ENCODE data around the gene TMIGD3. TPM values are rescaled to one million over a fixed set of nuclear protein-coding genes. Genes with fewer than 3 reads are reported as not detected.

TMIGD3 gene
- total RNA-seq, 1 experiment from 2014 or later: not detected

GRCh38 chr1:111455642-111456031, 47.8 kb downstream of the TMIGD3 start:
- Histone ChIP-seq H3K36me3 (ENCODE audit: control insufficient read depth, insufficient read depth, low read length) (peaks cover 34% of the 10 kb centered on the region), H3K4me3 (ENCODE audit: low read depth in 2 of 2, low read length in 2 of 2) (no peak overlapping the region), H3K27me3 (ENCODE audit: control insufficient read depth, insufficient read depth, low read length) (no peaks in the 10 kb centered on the region), H3K9me3 (ENCODE audit: control insufficient read depth, insufficient read depth, low read depth, low read length) (no peaks in the 10 kb centered on the region), H3K27ac (ENCODE audit: low read length) (no peak overlapping the region), H3K4me1 (ENCODE audit: control insufficient read depth, insufficient read depth, low read length) (peaks cover 6% of the 10 kb centered on the region)
- BruUV-seq (replicated peaks): no TSS peak
- CTCF ChIA-PET: no interaction called here
- POLR2A ChIA-PET: no interaction called here
- intact Hi-C loops (cut with micrococcal nuclease; ENCODE audit: unreplicated experiment) (no loop called here), in situ Hi-C loops (cut with HindIII; ENCODE audit: low pct_unique_long_range_greater_than_20kb, low sequenced_read_pairs) (no loop called here)
- TF ChIP-seq REST (IDR thresholded peaks at IDR 0.05; ENCODE audit: insufficient read depth in 1 of 2, low read depth in 2 of 2, low read length in 1 of 2): no peak
- no peak for TF ChIP-seq TCF7L2 (IDR thresholded peaks at IDR 0.05; ENCODE audit: low read depth, low read length)
- TF ChIP-seq CTCF (IDR thresholded peaks at IDR 0.05): no peak
- no peak for TF ChIP-seq SIN3A (IDR thresholded peaks at IDR 0.05; ENCODE audit: borderline replicate concordance, insufficient read depth, low read depth, low read length)
- no peak for TF ChIP-seq POLR2AphosphoS5 (IDR thresholded peaks at IDR 0.05; ENCODE audit: low read depth, low read length)
- ATAC-seq: no peak
- DNase-seq (ENCODE audit: low read depth, low spot score): no peak

- intact Hi-C loops (cut with micrococcal nuclease; ENCODE audit: unreplicated experiment) (no loop called here), in situ Hi-C loops (cut with HindIII; ENCODE audit: low pct_unique_long_range_greater_than_20kb, low sequenced_read_pairs) (no loop called here)
- POLR2A ChIA-PET: no interaction called here
- H3K4me3 ChIP-seq (ENCODE audit: low read depth in 2 of 2, low read length in 2 of 2): no peak overlapping the region
- DNase-seq (ENCODE audit: low read depth, low spot score) (no peak), ATAC-seq (no peak)
- no TSS peak for BruUV-seq (replicated peaks)
- H3K4me1 ChIP-seq (ENCODE audit: control insufficient read depth, insufficient read depth, low read length): peaks cover 10% of the 10 kb centered on the region
- H3K36me3 ChIP-seq (ENCODE audit: control insufficient read depth, insufficient read depth, low read length): peaks cover 34% of the 10 kb centered on the region
- H3K27ac ChIP-seq (ENCODE audit: low read length): no peak overlapping the region
- H3K9me3 ChIP-seq (ENCODE audit: control insufficient read depth, insufficient read depth, low read depth, low read length): no peaks in the 10 kb centered on the region
- CTCF ChIA-PET: no interaction called here
- no peaks in the 10 kb centered on the region for H3K27me3 ChIP-seq (ENCODE audit: control insufficient read depth, insufficient read depth, low read length)
- TF ChIP-seq POLR2AphosphoS5 (IDR thresholded peaks at IDR 0.05; ENCODE audit: low read depth, low read length): no peak
- TF ChIP-seq REST (IDR thresholded peaks at IDR 0.05; ENCODE audit: insufficient read depth in 1 of 2, low read depth in 2 of 2, low read length in 1 of 2): no peak
- TF ChIP-seq CTCF (IDR thresholded peaks at IDR 0.05): no peak
Measured at GRCh38 chr1:111454859-111455641, 48.4 kb downstream of the TMIGD3 start.
